GM12801 (cell line): ENCODE data around the gene PCTP.

Source experiments
- CTCF ChIP-seq: IDR thresholded peaks from one replicate; pipeline ENCODE4 v1.5.1; 2011; ENCODE audit warnings: control low read depth; ENCODE audit not compliant: insufficient read length; ENCODE audit errors: extremely low read depth

The PCTP gene

GRCh38 chr17:55722016-55722736 is 28.7 kb upstream of the PCTP start:
- TF ChIP-seq CTCF, result no peak

- no peak for TF ChIP-seq CTCF
Observed at GRCh38 chr17:55722742-55723487, 27.9 kb upstream of the PCTP start, which contains the start of gene TMEM100. TSS of gene TMEM100 (minus strand) at chr17:55722864. CDS start at chr17:55721070, 1,794 bp downstream.

GRCh38 chr17:55723488-55723848 is 27.4 kb upstream of the PCTP start:
- no peak for TF ChIP-seq CTCF

- no peak for TF ChIP-seq CTCF
Observed at GRCh38 chr17:55726440-55726839, 24.4 kb upstream of the PCTP start.

- no peak for TF ChIP-seq CTCF
Observed at GRCh38 chr17:55727275-55727674, 23.6 kb upstream of the PCTP start.

- TF ChIP-seq CTCF, result no peak
Observed at GRCh38 chr17:55727920-55728319, 22.9 kb upstream of the PCTP start.

- no peak for TF ChIP-seq CTCF
Observed at GRCh38 chr17:55728361-55728760, 22.5 kb upstream of the PCTP start.
